Choroid plexus epithelial cell (primary cell): ENCODE data around the gene ZFHX3.

Source experiments
- DNase-seq: peaks from one replicate; pipeline ENCODE4 v3.0.0-alpha.2; 2010; ENCODE audit warnings: low read depth
- H3K4me3 ChIP-seq: 2 replicates; pipeline ENCODE4 v1.5.1; 2011; ENCODE audit warnings: low read depth, mild to moderate bottlenecking, control low read depth, low read length, moderate library complexity
- CTCF ChIP-seq: conservative IDR thresholded peaks from 2 replicates; pipeline ENCODE4 v1.5.1; 2011; ENCODE audit warnings: low read depth, mild to moderate bottlenecking, control low read depth, inconsistent platforms, low read length, moderate library complexity

The ZFHX3 gene

GRCh38 chr16:72810480-72810879 lies 237.4 kb downstream of the ZFHX3 start:
- no peak for TF ChIP-seq CTCF
- H3K4me3 ChIP-seq, result no peak overlapping the region
- no peak for DNase-seq

- no peak for DNase-seq
- H3K4me3 ChIP-seq, result no peak overlapping the region
- TF ChIP-seq CTCF, result no peak
Observed at GRCh38 chr16:72809446-72809845, 238.5 kb downstream of the ZFHX3 start.

GRCh38 chr16:72808754-72809153 lies 239.2 kb downstream of the ZFHX3 start:
- no peak for TF ChIP-seq CTCF
- no peak overlapping the region for H3K4me3 ChIP-seq
- no peak for DNase-seq

GRCh38 chr16:72807245-72807644 lies 240.7 kb downstream of the ZFHX3 start:
- DNase-seq, result no peak

GRCh38 chr16:72805486-72805885 lies 242.4 kb downstream of the ZFHX3 start:
- TF ChIP-seq CTCF, result no peak
- H3K4me3 ChIP-seq, result no peak overlapping the region
- DNase-seq, result no peak

More at GRCh38 chr16:72807245-72807644, 240.7 kb downstream of the ZFHX3 start:
- H3K4me3 ChIP-seq, result no peak overlapping the region
- no peak for TF ChIP-seq CTCF

GRCh38 chr16:72800524-72801161 lies 247.3 kb downstream of the ZFHX3 start:
- DNase-seq, result no peak
- no peak for TF ChIP-seq CTCF
- no peak overlapping the region for H3K4me3 ChIP-seq

GRCh38 chr16:72798264-72798663 lies 249.7 kb downstream of the ZFHX3 start:
- TF ChIP-seq CTCF, result no peak
- DNase-seq, result no peak
- no peak overlapping the region for H3K4me3 ChIP-seq
